HG03469 (cell line): ENCODE data around the gene EPB42.
A peak's percentile ranks its signal among the peaks of the same experiment; 100 is the strongest.
"Not testable (repeated sequence)": the region's sequence is repeated elsewhere in the genome, so short reads cannot be mapped to it uniquely, and the experiment has no call there.

ENCODE experiments used
- ATAC-seq: cut with Tn5 transposase; IDR thresholded peaks from one replicate; pipeline ENCODE4 v1.9.1; 2021; ENCODE audit warnings: mild to moderate bottlenecking, moderate library complexity, moderate number of reproducible peaks; ENCODE audit not compliant: unreplicated experiment

Gene EPB42

GRCh38 chr15:43187544-43188155 is 33.2 kb downstream of the EPB42 start:
- no peak for ATAC-seq

- ATAC-seq, result no peak
Observed at GRCh38 chr15:43186003-43186353, 34.8 kb downstream of the EPB42 start.

- ATAC-seq, result peak; percentile 71
Observed at GRCh38 chr15:43185157-43186002, 35.4 kb downstream of the EPB42 start, which contains the start of gene CCNDBP1. Gene CCNDBP1, plus strand, starts transcription at chr15:43185403. Its CDS starts 96 bp downstream, at chr15:43185499.

GRCh38 chr15:43184407-43185124 is 36.3 kb downstream of the EPB42 start:
- ATAC-seq, result no peak

GRCh38 chr15:43183270-43183669 is 37.5 kb downstream of the EPB42 start:
- no peak for ATAC-seq

- not testable (repeated sequence) for ATAC-seq
Observed at GRCh38 chr15:43177147-43177546, 43.7 kb downstream of the EPB42 start.

- ATAC-seq, result not testable (repeated sequence)
Observed at GRCh38 chr15:43175656-43176309, 45.0 kb downstream of the EPB42 start.

GRCh38 chr15:43169888-43170287 is 50.9 kb downstream of the EPB42 start:
- no peak for ATAC-seq

GRCh38 chr15:43168192-43169107 is 52.4 kb downstream of the EPB42 start:
- no peak for ATAC-seq

GRCh38 chr15:43167261-43167660 is 53.6 kb downstream of the EPB42 start:
- ATAC-seq, result not testable (repeated sequence)

GRCh38 chr15:43165801-43166325 is 55.0 kb downstream of the EPB42 start:
- ATAC-seq, result no peak

GRCh38 chr15:43153269-43153668 is 67.5 kb downstream of the EPB42 start:
- ATAC-seq, result no peak

GRCh38 chr15:43151688-43152087 is 69.1 kb downstream of the EPB42 start:
- no peak for ATAC-seq

- no peak for ATAC-seq
Observed at GRCh38 chr15:43150191-43150929, 70.5 kb downstream of the EPB42 start.
